ENCODE data around the gene EIF4G3.
"Not testable (repeated sequence)": the region's sequence is repeated elsewhere in the genome, so short reads cannot be mapped to it uniquely, and the experiment has no call there.

Gene EIF4G3

DNA sequence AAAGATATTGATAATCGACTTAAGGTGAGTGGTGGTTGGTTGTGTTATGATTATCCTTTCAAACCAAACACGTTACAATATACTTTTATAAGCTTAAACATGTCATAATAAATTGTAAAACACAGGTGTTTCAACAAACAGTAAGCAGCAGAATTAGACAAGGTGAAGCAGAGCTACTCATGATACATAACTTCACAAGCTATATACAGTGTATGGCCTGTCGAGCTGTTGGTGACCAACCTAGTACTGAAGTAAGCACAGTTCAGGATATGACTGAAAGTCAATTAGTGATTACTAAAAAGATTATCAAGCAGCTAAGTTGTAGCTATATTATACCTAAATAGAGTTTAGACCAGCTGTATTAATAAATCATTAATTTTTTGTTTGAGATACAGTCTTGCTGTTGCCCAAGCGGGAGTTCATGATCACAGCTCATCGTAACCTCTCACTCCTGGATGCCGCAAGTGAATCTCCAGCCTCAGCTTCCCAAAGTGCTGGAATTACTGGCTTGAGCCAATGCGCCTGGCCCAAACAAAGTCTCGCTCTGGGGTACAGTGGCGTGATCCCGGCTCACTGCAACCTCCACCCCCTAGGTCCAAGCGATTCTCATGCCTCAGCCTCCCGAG, 148.1 kb downstream of the EIF4G3 start:
- no peak overlapping the region for H3K4me3 ChIP-seq (ENCODE audit: low read length)
- no peaks in the 10 kb centered on the region for H3K9me2 ChIP-seq (replicated peaks; ENCODE audit: insufficient read depth, low read length)
- no peaks in the 10 kb centered on the region for H3K9me3 ChIP-seq (replicated peaks; ENCODE audit: insufficient read depth, low read length)
- no peak for DNase-seq
- H3K4me2 ChIP-seq (ENCODE audit: low read depth, low read length): no peak overlapping the region
- H4K20me1 ChIP-seq (ENCODE audit: insufficient read depth, low read length): no peaks in the 10 kb centered on the region
- TF ChIP-seq EZH2 (optimal IDR thresholded peaks at IDR 0.05; ENCODE audit: low read depth, low read length): no peak
- TF ChIP-seq, protein P1, sequence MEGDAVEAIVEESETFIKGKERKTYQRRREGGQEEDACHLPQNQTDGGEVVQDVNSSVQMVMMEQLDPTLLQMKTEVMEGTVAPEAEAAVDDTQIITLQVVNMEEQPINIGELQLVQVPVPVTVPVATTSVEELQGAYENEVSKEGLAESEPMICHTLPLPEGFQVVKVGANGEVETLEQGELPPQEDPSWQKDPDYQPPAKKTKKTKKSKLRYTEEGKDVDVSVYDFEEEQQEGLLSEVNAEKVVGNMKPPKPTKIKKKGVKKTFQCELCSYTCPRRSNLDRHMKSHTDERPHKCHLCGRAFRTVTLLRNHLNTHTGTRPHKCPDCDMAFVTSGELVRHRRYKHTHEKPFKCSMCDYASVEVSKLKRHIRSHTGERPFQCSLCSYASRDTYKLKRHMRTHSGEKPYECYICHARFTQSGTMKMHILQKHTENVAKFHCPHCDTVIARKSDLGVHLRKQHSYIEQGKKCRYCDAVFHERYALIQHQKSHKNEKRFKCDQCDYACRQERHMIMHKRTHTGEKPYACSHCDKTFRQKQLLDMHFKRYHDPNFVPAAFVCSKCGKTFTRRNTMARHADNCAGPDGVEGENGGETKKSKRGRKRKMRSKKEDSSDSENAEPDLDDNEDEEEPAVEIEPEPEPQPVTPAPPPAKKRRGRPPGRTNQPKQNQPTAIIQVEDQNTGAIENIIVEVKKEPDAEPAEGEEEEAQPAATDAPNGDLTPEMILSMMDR (IDR thresholded peaks at IDR 0.05; ENCODE audit: low read length): no peak
- TF ChIP-seq EZH2phosphoT487 (IDR thresholded peaks at IDR 0.05; ENCODE audit: low read length): no peak
- no peak overlapping the region for H3K27ac ChIP-seq (ENCODE audit: low read length)
- no peaks in the 10 kb centered on the region for H3K4me1 ChIP-seq (ENCODE audit: low read length)
- no peaks in the 10 kb centered on the region for H3K79me2 ChIP-seq (ENCODE audit: low read length)
- no peak overlapping the region for H2AFZ ChIP-seq (ENCODE audit: low read length)
- no peaks in the 10 kb centered on the region for H3K27me3 ChIP-seq (replicated peaks; ENCODE audit: insufficient read depth, low read length)
- no peak overlapping the region for H3K9ac ChIP-seq (ENCODE audit: low read length)
- no peaks in the 10 kb centered on the region for H3F3A ChIP-seq (ENCODE audit: insufficient read depth, low read length)
- H3K36me3 ChIP-seq (replicated peaks; ENCODE audit: insufficient read depth, low read length): no peaks in the 10 kb centered on the region

DNA sequence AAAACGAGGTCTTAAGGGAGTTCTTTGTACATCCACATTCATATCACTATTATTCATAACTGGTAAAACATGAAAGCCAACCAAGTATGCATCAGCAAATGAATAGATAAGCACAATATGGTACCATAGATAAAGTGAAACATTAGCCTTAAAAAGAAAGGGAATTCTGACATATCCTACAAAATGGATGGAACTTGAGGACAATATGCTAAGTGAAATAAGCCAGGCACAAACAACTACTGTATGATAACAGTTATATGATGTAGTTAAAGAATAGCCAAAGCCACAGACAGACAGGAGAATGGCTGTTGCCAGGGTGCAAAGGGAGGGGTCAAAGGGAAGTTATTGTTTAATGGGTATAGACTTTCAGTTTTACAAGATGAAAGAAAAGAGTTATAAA, 148.9 kb downstream of the EIF4G3 start:
- no peak for DNase-seq
- no peaks in the 10 kb centered on the region; the same call in 1 of the 2 replicates for H3K79me2 ChIP-seq (ENCODE audit: low read length)
- H3K4me2 ChIP-seq (ENCODE audit: low read depth, low read length): no peak overlapping the region
- no peaks in the 10 kb centered on the region for H3K9me3 ChIP-seq (replicated peaks; ENCODE audit: insufficient read depth, low read length)
- no peak overlapping the region for H3K9ac ChIP-seq (ENCODE audit: low read length)
- no peaks in the 10 kb centered on the region for H3K9me2 ChIP-seq (replicated peaks; ENCODE audit: insufficient read depth, low read length)
- no peaks in the 10 kb centered on the region for H3K36me3 ChIP-seq (replicated peaks; ENCODE audit: insufficient read depth, low read length)
- H3K27me3 ChIP-seq (replicated peaks; ENCODE audit: insufficient read depth, low read length): no peaks in the 10 kb centered on the region
- H3F3A ChIP-seq (ENCODE audit: insufficient read depth, low read length): peaks cover 2% of the 10 kb centered on the region
- H4K20me1 ChIP-seq (ENCODE audit: insufficient read depth, low read length): no peaks in the 10 kb centered on the region
- TF ChIP-seq EZH2phosphoT487 (IDR thresholded peaks at IDR 0.05; ENCODE audit: low read length): no peak
- TF ChIP-seq, protein P1 (IDR thresholded peaks at IDR 0.05; ENCODE audit: low read length): no peak
- no peak for TF ChIP-seq EZH2 (optimal IDR thresholded peaks at IDR 0.05; ENCODE audit: low read depth, low read length)
- H3K4me3 ChIP-seq (ENCODE audit: low read length): no peak overlapping the region
- H3K4me1 ChIP-seq (ENCODE audit: low read length): no peaks in the 10 kb centered on the region
- H2AFZ ChIP-seq (ENCODE audit: low read length): no peak overlapping the region
- H3K27ac ChIP-seq (ENCODE audit: low read length): no peak overlapping the region

DNA sequence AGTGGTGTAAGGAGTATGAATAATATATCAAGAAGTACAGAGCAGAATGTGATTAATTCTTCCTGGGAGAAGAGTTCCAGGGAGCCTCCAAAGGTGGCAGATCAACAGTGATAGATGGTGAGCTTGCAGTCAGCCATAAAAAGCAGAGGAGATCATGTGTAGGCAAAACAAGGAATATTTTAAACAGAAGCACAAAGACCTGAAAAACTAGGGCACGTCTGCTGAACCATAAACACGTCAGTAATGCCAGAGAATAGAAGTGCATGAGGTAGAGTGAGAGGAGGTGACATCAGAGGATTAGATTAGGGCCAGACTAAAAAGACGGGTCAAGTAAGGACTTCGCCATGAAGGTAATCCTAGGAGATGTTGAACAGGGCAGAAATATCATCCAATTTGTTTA, 151.8 kb downstream of the EIF4G3 start:
- Histone ChIP-seq H4K20me1 (ENCODE audit: insufficient read depth, low read length) (no peaks in the 10 kb centered on the region), H3F3A (ENCODE audit: insufficient read depth, low read length) (peaks cover 11% of the 10 kb centered on the region), H3K9me3 (replicated peaks; ENCODE audit: insufficient read depth, low read length) (no peaks in the 10 kb centered on the region), H3K36me3 (replicated peaks; ENCODE audit: insufficient read depth, low read length) (no peaks in the 10 kb centered on the region), H3K4me2 (ENCODE audit: low read depth, low read length) (no peak overlapping the region), H3K4me1 (ENCODE audit: low read length) (peaks cover 3% of the 10 kb centered on the region), H3K4me3 (ENCODE audit: low read length) (no peak overlapping the region), H3K79me2 (ENCODE audit: low read length) (peaks cover 7% of the 10 kb centered on the region), H3K27ac (ENCODE audit: low read length) (no peak overlapping the region), H3K27me3 (replicated peaks; ENCODE audit: insufficient read depth, low read length) (no peaks in the 10 kb centered on the region), H2AFZ (ENCODE audit: low read length) (no peak overlapping the region), H3K9ac (ENCODE audit: low read length) (no peak overlapping the region), H3K9me2 (replicated peaks; ENCODE audit: insufficient read depth, low read length) (no peaks in the 10 kb centered on the region)
- TF ChIP-seq, protein P1 (IDR thresholded peaks at IDR 0.05; ENCODE audit: low read length): no peak
- no peak for TF ChIP-seq EZH2phosphoT487 (IDR thresholded peaks at IDR 0.05; ENCODE audit: low read length)
- no peak for TF ChIP-seq EZH2 (optimal IDR thresholded peaks at IDR 0.05; ENCODE audit: low read depth, low read length)
- no peak for DNase-seq

DNA sequence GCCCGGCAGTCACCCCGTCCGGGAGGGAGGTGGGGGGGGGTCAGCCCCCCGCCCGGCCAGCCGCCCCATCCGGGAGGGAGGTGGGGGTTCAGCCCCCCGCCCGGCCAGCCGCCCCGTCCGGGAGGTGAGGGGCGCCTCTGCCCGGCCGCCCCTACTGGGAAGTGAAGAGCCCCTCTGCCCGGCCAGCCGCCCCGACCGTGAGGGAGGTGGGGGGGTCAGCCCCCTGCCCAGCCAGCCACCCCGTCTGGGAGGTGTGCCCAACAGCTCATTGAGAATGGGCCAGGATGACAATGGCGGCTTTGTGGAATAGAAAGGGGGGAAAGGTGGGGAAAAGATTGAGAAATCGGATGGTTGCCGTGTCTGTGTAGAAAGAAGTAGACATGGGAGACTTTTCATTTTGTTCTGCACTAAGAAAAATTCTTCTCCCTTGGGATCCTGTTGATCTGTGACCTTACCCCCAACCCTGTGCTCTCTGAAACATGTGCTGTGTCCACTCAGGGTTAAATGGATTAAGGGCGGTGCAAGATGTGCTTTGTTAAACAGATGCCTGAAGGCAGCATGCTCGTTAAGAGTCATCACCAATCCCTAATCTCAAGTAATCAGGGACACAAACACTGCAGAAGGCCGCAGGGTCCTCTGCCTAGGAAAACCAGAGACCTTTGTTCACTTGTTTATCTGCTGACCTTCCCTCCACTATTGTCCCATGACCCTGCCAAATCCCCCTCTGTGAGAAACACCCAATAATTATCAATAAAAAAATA, 152.4 kb downstream of the EIF4G3 start:
- not testable (repeated sequence) for H4K20me1 ChIP-seq (ENCODE audit: insufficient read depth, low read length); H3K4me1 ChIP-seq (ENCODE audit: low read length); H3K9ac ChIP-seq (ENCODE audit: low read length); H3K79me2 ChIP-seq (ENCODE audit: low read length); DNase-seq; H3K27ac ChIP-seq (ENCODE audit: low read length); H3K27me3 ChIP-seq (replicated peaks; ENCODE audit: insufficient read depth, low read length); H3K36me3 ChIP-seq (replicated peaks; ENCODE audit: insufficient read depth, low read length); H3K4me2 ChIP-seq (ENCODE audit: low read depth, low read length); H3K9me3 ChIP-seq (replicated peaks; ENCODE audit: insufficient read depth, low read length); H2AFZ ChIP-seq (ENCODE audit: low read length); H3K4me3 ChIP-seq (ENCODE audit: low read length); H3K9me2 ChIP-seq (replicated peaks; ENCODE audit: insufficient read depth, low read length)
- H3F3A ChIP-seq (ENCODE audit: insufficient read depth, low read length): peaks cover 11% of the 10 kb centered on the region
